Suppressor macrophage (primary cell): Measurements from ENCODE around the gene ZSCAN12.
"Not testable (repeated sequence)": the region's sequence is repeated elsewhere in the genome, so short reads cannot be mapped to it uniquely, and the experiment has no call there.

Source experiments
- DNase-seq, 4 experiments: peaks; one replicate each; pipeline ENCODE4 v3.0.0-alpha.2; 2020 to 2022
- total RNA-seq, 17 experiments: gene quantifications; one replicate each; lab custom pipeline; 2026; ENCODE audit warnings: mixed read lengths in 6 of 17, inconsistent platforms in 3 of 17; lab: John Stamatoyannopoulos, UW

Gene ZSCAN12
- total RNA-seq, result 3.6 to 11.8 (median 8.1) reads per million in 17 experiments

GRCh38 chr6:28399350-28400121 lies at the start of gene ZSCAN12:
Gene ZSCAN12, minus strand, starts transcription at chr6:28399747. Its CDS starts 1,342 bp downstream, at chr6:28398405.
- peak; percentile 83 to 90 (median 86) for DNase-seq

- no peak for DNase-seq
Observed at GRCh38 chr6:28449056-28449455, 49.5 kb upstream of the ZSCAN12 start.

- not testable (repeated sequence) for DNase-seq
Observed at GRCh38 chr6:28447512-28447906, 48.0 kb upstream of the ZSCAN12 start.

GRCh38 chr6:28446818-28447511 lies 47.4 kb upstream of the ZSCAN12 start:
- DNase-seq, result no peak

- not testable (repeated sequence) for DNase-seq
Observed at GRCh38 chr6:28444759-28445158, 45.2 kb upstream of the ZSCAN12 start.

- DNase-seq, result peak; percentile 21 to 51 (median 32)
Observed at GRCh38 chr6:28443112-28443773, 43.7 kb upstream of the ZSCAN12 start, which contains the start of gene ZSCAN23. Gene ZSCAN23, minus strand, starts transcription at chr6:28443491. Its CDS starts 7,225 bp downstream, at chr6:28436266.

GRCh38 chr6:28442586-28442985 lies 43.0 kb upstream of the ZSCAN12 start:
- DNase-seq, result no peak

GRCh38 chr6:28436404-28436803 lies 36.9 kb upstream of the ZSCAN12 start:
- no peak for DNase-seq

- DNase-seq, result peak in 1 of 4 experiments; percentile 4
Observed at GRCh38 chr6:28433119-28433518, 33.6 kb upstream of the ZSCAN12 start.

GRCh38 chr6:28429781-28430180 lies 30.2 kb upstream of the ZSCAN12 start:
- no peak for DNase-seq

- no peak for DNase-seq
Observed at GRCh38 chr6:28425944-28426541, 26.5 kb upstream of the ZSCAN12 start.

GRCh38 chr6:28424163-28424562 lies 24.6 kb upstream of the ZSCAN12 start:
- no peak for DNase-seq

GRCh38 chr6:28423546-28423945 lies 24.0 kb upstream of the ZSCAN12 start:
- DNase-seq, result no peak

GRCh38 chr6:28413681-28414080 lies 14.1 kb upstream of the ZSCAN12 start:
- DNase-seq, result no peak

GRCh38 chr6:28410767-28411166 lies 11.2 kb upstream of the ZSCAN12 start:
- DNase-seq, result no peak

- DNase-seq, result no peak
Observed at GRCh38 chr6:28408076-28408802, 8.7 kb upstream of the ZSCAN12 start.

- DNase-seq, result no peak
Observed at GRCh38 chr6:28407401-28407800, 7.9 kb upstream of the ZSCAN12 start.

- not testable (repeated sequence) for DNase-seq
Observed at GRCh38 chr6:28403923-28404322, 4.4 kb upstream of the ZSCAN12 start.

GRCh38 chr6:28402197-28402596 lies 2.6 kb upstream of the ZSCAN12 start:
- DNase-seq, result no peak

GRCh38 chr6:28401172-28401571 lies 1.6 kb upstream of the ZSCAN12 start:
- no peak for DNase-seq

GRCh38 chr6:28400122-28400451 lies 540 bp upstream of the ZSCAN12 start:
- DNase-seq, result no peak

- no peak for DNase-seq
Observed at GRCh38 chr6:28395918-28396317, 3.6 kb downstream of the ZSCAN12 start.
